B cell (primary cell): ENCODE results near the gene DCAF8L2.

Experiments used
- EZH2 ChIP-seq: IDR thresholded peaks from 2 replicates; pipeline ENCODE4 v1.6.1; 2012; ENCODE audit warnings: borderline replicate concordance, low read depth, mild to moderate bottlenecking, moderate library complexity, low read length; ENCODE audit not compliant: insufficient read depth, poor library complexity, severe bottlenecking
- TF ChIP-seq, protein P1 (sequence below): fragments of 200-600 bp; IDR thresholded peaks from one replicate; pipeline ENCODE4 v1.8.0; 2022; ENCODE audit warnings: antibody characterized with exemption, mild to moderate bottlenecking

DNA sequence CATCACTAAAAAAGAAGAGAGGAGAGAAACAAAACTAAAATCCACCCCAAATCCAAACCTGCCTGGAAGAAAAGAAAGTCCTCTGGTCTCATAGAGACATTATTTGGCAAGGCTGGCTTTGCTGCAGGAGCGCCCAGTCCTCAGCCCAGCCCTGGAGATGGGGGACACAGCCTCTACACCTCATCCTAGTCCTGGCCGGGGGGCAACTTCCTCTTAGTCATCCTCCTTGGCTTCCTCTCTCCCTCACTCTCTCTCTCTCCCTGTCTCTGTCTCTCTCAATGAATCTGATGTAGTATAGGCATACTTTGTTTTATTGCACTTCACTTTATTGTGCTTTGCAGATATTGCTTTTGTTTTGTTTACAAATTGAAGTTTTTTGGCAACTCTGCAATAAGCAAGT, 161.8 kb downstream of the DCAF8L2 start:
- TF ChIP-seq, protein P1, sequence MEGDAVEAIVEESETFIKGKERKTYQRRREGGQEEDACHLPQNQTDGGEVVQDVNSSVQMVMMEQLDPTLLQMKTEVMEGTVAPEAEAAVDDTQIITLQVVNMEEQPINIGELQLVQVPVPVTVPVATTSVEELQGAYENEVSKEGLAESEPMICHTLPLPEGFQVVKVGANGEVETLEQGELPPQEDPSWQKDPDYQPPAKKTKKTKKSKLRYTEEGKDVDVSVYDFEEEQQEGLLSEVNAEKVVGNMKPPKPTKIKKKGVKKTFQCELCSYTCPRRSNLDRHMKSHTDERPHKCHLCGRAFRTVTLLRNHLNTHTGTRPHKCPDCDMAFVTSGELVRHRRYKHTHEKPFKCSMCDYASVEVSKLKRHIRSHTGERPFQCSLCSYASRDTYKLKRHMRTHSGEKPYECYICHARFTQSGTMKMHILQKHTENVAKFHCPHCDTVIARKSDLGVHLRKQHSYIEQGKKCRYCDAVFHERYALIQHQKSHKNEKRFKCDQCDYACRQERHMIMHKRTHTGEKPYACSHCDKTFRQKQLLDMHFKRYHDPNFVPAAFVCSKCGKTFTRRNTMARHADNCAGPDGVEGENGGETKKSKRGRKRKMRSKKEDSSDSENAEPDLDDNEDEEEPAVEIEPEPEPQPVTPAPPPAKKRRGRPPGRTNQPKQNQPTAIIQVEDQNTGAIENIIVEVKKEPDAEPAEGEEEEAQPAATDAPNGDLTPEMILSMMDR, result no peak
- TF ChIP-seq EZH2, result no peak
